Heart right ventricle (tissue), 16 donors: ENCODE measurements around the gene CACNA2D2. TPM values are rescaled to one million over a fixed set of nuclear protein-coding genes. Genes with fewer than 3 reads are reported as not detected.

Experiments used
- ATAC-seq, 8 donors: fragments of 200-7000 bp; cut with Tn5 transposase; one replicate each; pipeline ENCODE4 v1.9.1; 2020; ENCODE audit warnings: mild to moderate bottlenecking in 8 of 8, moderate library complexity in 8 of 8, moderate number of reproducible peaks in 1 of 8
- DNase-seq, 2 donors: peaks; one replicate each; pipeline ENCODE4 v3.0.0-alpha.2; 2020
- H3K27ac ChIP-seq, 10 donors: fragments of 200-600 bp; sonication (generic) in 2 of 10; one replicate each; pipeline versions ENCODE4 v1.5.0 to v1.8.0; 2020 to 2022; ENCODE audit warnings: mild to moderate bottlenecking in 3 of 10
- H3K27me3 ChIP-seq, 7 donors: fragments of 200-600 bp; one replicate each; pipeline ENCODE4 v1.8.0; 2021 to 2022; ENCODE audit warnings: mild to moderate bottlenecking in 2 of 7
- H3K36me3 ChIP-seq, 9 donors: fragments of 200-600 bp; sonication (generic) in 1 of 9; one replicate each; pipeline versions ENCODE4 v1.5.0 to v1.8.0; 2020 to 2022; ENCODE audit warnings: mild to moderate bottlenecking in 2 of 9
- H3K4me1 ChIP-seq, 9 donors: fragments of 200-600 bp; sonication (generic) in 1 of 9; one replicate each; pipeline versions ENCODE4 v1.5.0 to v1.8.0; 2020 to 2022; ENCODE audit warnings: mild to moderate bottlenecking in 4 of 9
- H3K4me3 ChIP-seq, 10 donors: fragments of 200-600 bp; sonication (generic) in 2 of 10; one replicate each; pipeline versions ENCODE4 v1.5.0 to v1.8.0; 2020 to 2022; ENCODE audit warnings: mild to moderate bottlenecking in 7 of 10, moderate library complexity in 2 of 10
- H3K9me3 ChIP-seq, 11 donors: fragments of 200-600 bp in 10 of 11; sonication (generic) in 2 of 11; one replicate each; pipeline versions ENCODE4 v1.5.0 to v1.8.0; 2013 to 2022; ENCODE audit warnings: mild to moderate bottlenecking in 2 of 11, control low read depth in 1 of 11, moderate library complexity in 1 of 11
- CTCF ChIP-seq, 9 donors: fragments of 200-600 bp; sonication (generic) in 2 of 9; IDR thresholded peaks; one replicate each; pipeline versions ENCODE4 v1.5.0 to v1.8.0; 2021 to 2022; ENCODE audit warnings: antibody characterized with exemption in 9 of 9, mild to moderate bottlenecking in 5 of 9, moderate library complexity in 1 of 9
- WGBS, 2 donors: extraction: QIAGEN DNeasy Blood & Tissue Kit; methylation state at CpG; one replicate each; pipeline ENCODE4 v1.1.7; 2013; ENCODE audit warnings: inconsistent platforms in 1 of 2; 5-methylcytosine and 5-hydroxymethylcytosine counted together
- intact Hi-C, 10 donors: fragments of 100-400 bp; cut with DNase I; formaldehyde crosslinking; loops; one replicate each; pipeline versions ENCODE4 v1.11.1 to v1.14.2; 2022
- polyA plus RNA-seq, 2 donors: library from polyadenylated mRNA; stranded (reverse); fragments of 200-250 nt; gene quantifications; one replicate each; pipeline ENCODE4 v1.2.3, GENCODE V29; 2013
- total RNA-seq, 10 donors: library from RNA; stranded (reverse); fragmentation: NEBNext Ultra II Directional in 3 of 10; extraction: Animal tissue kit (Norgen Biotek cat#: 25700) in 3 of 10; gene quantifications; one replicate each; pipeline versions ENCODE4 v1.2.1 to v1.2.4, GENCODE V29; 2021 to 2023
- donor health status: Arrhythmogenic right ventricular cardiomyopathy.
- donor health status: ischemic (EF 13 %, LVEDD 7.1; RV severe dilation, severe dysfunction).
- donor health status: healthy with polysubstance abuse.
- donor health status: DM: no; HTN: yes; CAD: no.
- donor health status: DM: no; HTN: no; CAD: no.
- donor health status: ischemic (EF 25% LVEDD 6.9; RV normal size, moderate dysfunction).
- donor health status: ischemic (EF 25% LVEDD 5.7; RV mildly dilated, moderate dysfunction).
- donor health status: healthy.
- donor health status: DM: yes; HTN: yes; CAD: no.
- donor health status: Ischemic cardiomyopathy.
- donor health status: ischemic (EF 35%, LVEDD 5.7; RV mildly dilated, moderate dysfunction).
- donor health status: nonischemic (EF 11% LVEDD 7.7; RV severe dilation, severe dysfunction).
- donor health status: DM: yes; HTN: yes; CAD: no.
- donor health status: PGD.
- donor health status: ischemic (EF 29% LVEDD 5.4; RV normal size, mild dysfunction).
- donor health status: nonischemic (EF 23%, LVEDD 6.1; RV moderate dilation, normal function).

CACNA2D2 gene
- total and polyA plus RNA-seq, 12 donors: 0.42 to 3.9 (median 2.4) TPM

DNA sequence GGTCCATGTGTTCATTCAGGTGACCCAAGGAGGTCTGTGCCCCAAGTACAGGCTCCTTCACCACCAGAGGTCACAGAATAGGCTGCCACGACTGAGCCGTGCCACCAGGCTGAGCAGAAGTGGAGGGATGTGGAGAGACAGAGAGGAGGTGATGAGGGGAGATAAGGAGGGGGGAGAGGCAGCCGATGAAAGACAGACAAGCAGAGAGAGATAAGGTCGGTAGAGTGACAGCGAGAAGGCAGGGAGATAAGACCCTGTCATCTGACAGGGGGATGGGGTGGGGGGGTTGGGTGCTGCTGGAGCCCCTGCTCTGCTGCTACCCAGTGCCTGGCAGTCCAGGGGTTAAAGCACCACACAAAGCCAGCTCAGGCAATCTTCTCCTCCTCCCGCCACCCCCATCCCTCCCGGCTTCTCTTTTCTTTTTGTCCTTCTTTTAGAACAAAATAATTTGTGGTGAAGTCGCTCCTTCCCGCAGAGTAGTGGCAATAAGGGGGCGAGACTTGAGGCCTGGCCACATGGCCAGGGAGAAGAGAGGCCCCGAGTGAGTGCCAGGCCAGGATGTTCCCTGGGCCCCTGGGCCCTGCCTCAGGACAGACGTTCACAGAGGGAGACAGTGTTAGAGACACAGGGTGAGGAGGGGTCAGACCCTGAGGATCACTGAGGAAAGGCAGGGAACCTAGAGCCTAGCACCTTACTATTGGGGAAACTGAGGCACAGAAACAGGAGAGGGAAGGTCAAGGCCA is 67.9 kb downstream of the CACNA2D2 start:
- no peaks in the 10 kb centered on the region for H3K27me3 ChIP-seq
- H3K9me3 ChIP-seq: no peaks in the 10 kb centered on the region
- H3K36me3 ChIP-seq: no peaks in the 10 kb centered on the region
- no peak for DNase-seq
- H3K4me3 ChIP-seq: no peak overlapping the region
- peaks cover 0 to 20% (median 2%) of the 10 kb centered on the region in 9 donors for H3K4me1 ChIP-seq
- 35% methylated on average over 12 of the region's 12 CpGs for WGBS, 2 donors
- intact Hi-C loops: loop anchor here (1.0 to 5.0 kb wide), 6 partner anchors 102 to 109 kb away; no protein-coding TSS in a partner anchor
- H3K27ac ChIP-seq: no peak overlapping the region
- TF ChIP-seq CTCF (IDR thresholded peaks at IDR 0.05): no peak
- no peak for ATAC-seq

- no peak for DNase-seq
- Histone ChIP-seq H3K9me3 (no peaks in the 10 kb centered on the region), H3K4me1 (peaks cover 0 to 25% (median 3%) of the 10 kb centered on the region in 9 donors), H3K27ac (no peak overlapping the region), H3K36me3 (no peaks in the 10 kb centered on the region), H3K27me3 (no peaks in the 10 kb centered on the region), H3K4me3 (no peak overlapping the region)
- ATAC-seq: no peak
- TF ChIP-seq CTCF (IDR thresholded peaks at IDR 0.05): no peak
- intact Hi-C loops: no loop called here
- WGBS, 2 donors: 85 to 86% methylated on average over 5 of the region's 5 CpGs
Measured at GRCh38 chr3:50433954-50434353, 69.5 kb downstream of the CACNA2D2 start.

GRCh38 chr3:50430950-50431435 is 72.4 kb downstream of the CACNA2D2 start:
- ATAC-seq: peak in 5 of 8 donors; percentile 22 to 73 (median 41)
- Histone ChIP-seq H3K4me3 (no peak overlapping the region), H3K9me3 (no peaks in the 10 kb centered on the region), H3K27ac (peak overlapping the region in 3 of 10 donors; percentile 20 to 48 (median 27)), H3K4me1 (peaks cover 0 to 15% (median 0%) of the 10 kb centered on the region in 9 donors), H3K36me3 (no peaks in the 10 kb centered on the region), H3K27me3 (no peaks in the 10 kb centered on the region)
- WGBS, 2 donors: 52 to 55% methylated on average over 4 of the region's 4 CpGs
- intact Hi-C loops: no loop called here
- no peak for TF ChIP-seq CTCF (IDR thresholded peaks at IDR 0.05)
- DNase-seq: no peak

DNA sequence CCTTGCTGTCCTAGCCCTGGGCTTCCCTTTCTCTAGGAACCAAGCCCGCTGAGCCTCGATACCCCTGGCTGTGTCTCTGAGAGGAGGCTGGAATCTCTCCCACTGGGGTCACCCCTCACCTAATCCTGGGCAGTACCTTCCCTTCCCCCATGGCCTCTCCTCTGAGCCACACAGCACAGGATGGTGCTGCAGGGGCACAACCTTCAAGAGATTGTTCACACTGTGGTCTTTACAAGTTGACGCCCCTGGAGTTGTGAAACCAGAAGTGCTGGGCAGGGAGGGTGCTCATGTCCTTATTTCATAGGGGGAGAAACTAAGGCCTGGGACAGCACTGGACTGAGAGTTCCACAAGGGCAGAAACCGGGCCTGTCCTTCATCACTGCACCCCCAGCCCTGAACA is 73.2 kb downstream of the CACNA2D2 start:
- H3K9me3 ChIP-seq: no peaks in the 10 kb centered on the region
- ATAC-seq: no peak
- no peaks in the 10 kb centered on the region for H3K36me3 ChIP-seq
- no peaks in the 10 kb centered on the region for H3K27me3 ChIP-seq
- no peak overlapping the region for H3K4me3 ChIP-seq
- intact Hi-C loops: no loop called here
- no peak for DNase-seq
- 92 to 94% methylated on average over 4 of the region's 4 CpGs for WGBS, 2 donors
- no peak for TF ChIP-seq CTCF (IDR thresholded peaks at IDR 0.05)
- peak overlapping the region in 5 of 10 donors; percentile 20 to 48 (median 36) for H3K27ac ChIP-seq
- peaks cover 0 to 15% (median 0%) of the 10 kb centered on the region in 9 donors for H3K4me1 ChIP-seq
